ENCODE data around the gene POR. TPM values are rescaled to one million over a fixed set of nuclear protein-coding genes. Genes with fewer than 3 reads are reported as not detected.

The POR gene
- total and polyA plus RNA-seq, 2 of the 8 experiments (the other 6 are each of a cell fraction or from before 2014, with no cell fraction given): 98.7 to 144 TPM

DNA sequence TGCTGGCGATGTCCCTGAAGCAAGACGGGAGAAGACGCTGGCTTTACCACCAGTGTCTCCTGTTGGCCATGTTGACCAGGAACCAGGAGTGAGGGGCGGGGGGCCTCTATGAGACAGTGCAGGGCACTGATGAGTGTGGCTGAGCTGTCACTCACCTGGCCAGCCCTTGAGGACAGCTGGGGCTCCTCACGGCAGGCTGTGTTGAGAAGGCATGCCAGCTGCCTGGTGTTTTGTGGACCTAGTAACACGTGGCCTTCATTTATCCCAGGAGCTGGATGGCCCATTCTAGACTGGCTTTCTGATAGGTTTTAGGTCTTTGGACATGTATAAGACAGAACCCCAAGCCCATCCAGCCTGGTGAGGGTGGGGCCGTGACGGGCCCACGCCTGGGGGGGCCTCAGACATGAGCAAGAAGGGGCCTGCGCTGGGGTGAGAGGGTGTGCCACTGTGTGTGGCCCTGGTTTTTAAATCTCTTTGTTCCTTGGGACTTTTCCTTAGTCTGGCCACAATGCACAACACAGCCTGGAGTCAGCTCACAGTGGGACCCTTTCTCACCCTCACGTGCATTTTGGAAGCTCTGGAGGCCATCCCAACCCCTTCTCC, 25.6 kb upstream of the POR start (continued):
- TF ChIP-seq GTF2F1 (IDR thresholded peaks at IDR 0.05; ENCODE audit: borderline replicate concordance, low read depth, low read length) (no peak), CBX8 (IDR thresholded peaks at IDR 0.05; ENCODE audit: borderline replicate concordance, low read depth, low read length) (no peak), NANOG (IDR thresholded peaks at IDR 0.05; ENCODE audit: insufficient read depth, low read depth, low read length, poor library complexity, severe bottlenecking) (no peak), SRF (IDR thresholded peaks at IDR 0.05; ENCODE audit: low read depth, low read length) (no peak), EGR1 (IDR thresholded peaks at IDR 0.05; ENCODE audit: borderline replicate concordance, low read depth, low read length) (no peak), EZH2 (IDR thresholded peaks at IDR 0.05; ENCODE audit: low read depth, low read length, severe bottlenecking) (no peak), HDAC2 (IDR thresholded peaks at IDR 0.05; ENCODE audit: borderline replicate concordance in 1 of 2, low read depth in 2 of 2, low read length in 2 of 2) (no peak), SP1 (IDR thresholded peaks at IDR 0.05; ENCODE audit: low read depth, low read length) (no peak), SIRT6 (IDR thresholded peaks at IDR 0.05; ENCODE audit: low read length) (no peak), HDAC6 (IDR thresholded peaks at IDR 0.05; ENCODE audit: low read depth, low read length) (no peak)
- TF ChIP-seq, protein P1, sequence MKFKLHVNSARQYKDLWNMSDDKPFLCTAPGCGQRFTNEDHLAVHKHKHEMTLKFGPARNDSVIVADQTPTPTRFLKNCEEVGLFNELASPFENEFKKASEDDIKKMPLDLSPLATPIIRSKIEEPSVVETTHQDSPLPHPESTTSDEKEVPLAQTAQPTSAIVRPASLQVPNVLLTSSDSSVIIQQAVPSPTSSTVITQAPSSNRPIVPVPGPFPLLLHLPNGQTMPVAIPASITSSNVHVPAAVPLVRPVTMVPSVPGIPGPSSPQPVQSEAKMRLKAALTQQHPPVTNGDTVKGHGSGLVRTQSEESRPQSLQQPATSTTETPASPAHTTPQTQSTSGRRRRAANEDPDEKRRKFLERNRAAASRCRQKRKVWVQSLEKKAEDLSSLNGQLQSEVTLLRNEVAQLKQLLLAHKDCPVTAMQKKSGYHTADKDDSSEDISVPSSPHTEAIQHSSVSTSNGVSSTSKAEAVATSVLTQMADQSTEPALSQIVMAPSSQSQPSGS (IDR thresholded peaks at IDR 0.05; ENCODE audit: low read length): no peak
